HepG2 (cell line): ENCODE measurements around the gene INTS3. TPM values are rescaled to one million over a fixed set of nuclear protein-coding genes. Genes with fewer than 3 reads are reported as not detected.

ENCODE experiments used
- ETV5 ChIP-seq: IDR thresholded peaks from 2 replicates; pipeline ENCODE4 v1.6.1; 2018; ENCODE audit warnings: missing biosample characterization, missing genetic modification reagents, inconsistent platforms, borderline replicate concordance
- RCOR2 ChIP-seq: IDR thresholded peaks from 2 replicates; pipeline ENCODE4 v1.6.1; 2016; ENCODE audit warnings: missing biosample characterization, missing genetic modification reagents
- SP5 ChIP-seq: IDR thresholded peaks from 2 replicates; pipeline ENCODE4 v1.6.1; 2016; ENCODE audit warnings: low read depth, borderline replicate concordance
- TOE1 ChIP-seq: sonication (generic); formaldehyde crosslinking; IDR thresholded peaks from 2 replicates; pipeline ENCODE4 v1.4.0; 2020; ENCODE audit warnings: mild to moderate bottlenecking, missing genetic modification reagents
- ZNF670 ChIP-seq: sonication (generic); formaldehyde crosslinking; IDR thresholded peaks from 2 replicates; pipeline ENCODE4 v1.8.0; 2022; ENCODE audit warnings: mild to moderate bottlenecking, missing genetic modification reagents, borderline replicate concordance
- ZNF773 ChIP-seq: sonication (generic); formaldehyde crosslinking; IDR thresholded peaks from 2 replicates; pipeline ENCODE4 v1.4.0; 2020; ENCODE audit warnings: missing genetic modification reagents, borderline replicate concordance
- ZZZ3 ChIP-seq: sonication (generic); formaldehyde crosslinking; IDR thresholded peaks from 2 replicates; pipeline ENCODE4 v1.4.0; 2020; ENCODE audit warnings: missing genetic modification reagents, mild to moderate bottlenecking, borderline replicate concordance
- polyA plus RNA-seq, 8 experiments: library from polyadenylated mRNA; depleted of rRNA in 3 of 8; stranded (reverse) in 7 of 8; unstranded in 1 of 8; fragments of >200 nt; fragmentation: Illumina TruSeq in 4 of 8; extraction: Trizol in 4 of 8; gene quantifications; 2 replicates each; pipeline versions ENCODE4 v1.2.1 to v1.2.3, GENCODE V29; 2011 to 2016; ENCODE audit warnings: low read depth in 4 of 8, missing spikeins in 1 of 8, mixed read lengths in 1 of 8; ENCODE audit not compliant: insufficient read depth in 1 of 8
- total RNA-seq, 5 experiments: library from RNA; depleted of rRNA; stranded (reverse); fragments of >200 nt; fragmentation: Illumina TruSeq; extraction: Trizol; gene quantifications; 2 replicates each; pipeline ENCODE4 v1.2.3, GENCODE V29; 2016; ENCODE audit warnings: low read depth in 1 of 5
- TF ChIP-seq, protein P1 (sequence below): sonication (generic); formaldehyde crosslinking; IDR thresholded peaks from 2 replicates; pipeline ENCODE4 v1.4.0; 2020; ENCODE audit warnings: missing genetic modification reagents
- TF ChIP-seq, protein P2 (sequence below), 2 experiments: fragments of 450-650 bp in 1 of 2; sonication (generic) in 1 of 2; formaldehyde crosslinking; IDR thresholded peaks; 2 replicates each; pipeline versions ENCODE4 v1.5.0 to v1.8.0; 2020 to 2022; ENCODE audit warnings: mild to moderate bottlenecking in 1 of 2, missing genetic modification reagents in 1 of 2
- TF ChIP-seq, protein P3 (sequence below): sonication (generic); formaldehyde crosslinking; IDR thresholded peaks from 2 replicates; pipeline ENCODE4 v1.4.0; 2020; ENCODE audit warnings: mild to moderate bottlenecking, missing genetic modification reagents
- TF ChIP-seq, protein P4 (sequence below): sonication (generic); formaldehyde crosslinking; IDR thresholded peaks from 2 replicates; pipeline ENCODE4 v1.9.0; 2022; ENCODE audit warnings: low read depth, missing genetic modification reagents
- TF ChIP-seq, protein P5 (sequence below): sonication (generic); formaldehyde crosslinking; IDR thresholded peaks from 2 replicates; pipeline ENCODE4 v1.8.0; 2022; ENCODE audit warnings: mild to moderate bottlenecking, missing genetic modification reagents
- TF ChIP-seq, protein P6 (sequence below): sonication (generic); formaldehyde crosslinking; IDR thresholded peaks from 2 replicates; pipeline ENCODE4 v1.4.0; 2020; ENCODE audit warnings: missing genetic modification reagents, borderline replicate concordance
- TF ChIP-seq, protein P7 (sequence below): sonication (generic); formaldehyde crosslinking; IDR thresholded peaks from 2 replicates; pipeline ENCODE4 v1.4.0; 2020; ENCODE audit warnings: missing genetic modification reagents

INTS3 gene
- total and polyA plus RNA-seq, 2 of the 13 experiments (the other 11 are each of a cell fraction or from before 2014, with no cell fraction given), result 17.2 to 27.2 TPM

DNA sequence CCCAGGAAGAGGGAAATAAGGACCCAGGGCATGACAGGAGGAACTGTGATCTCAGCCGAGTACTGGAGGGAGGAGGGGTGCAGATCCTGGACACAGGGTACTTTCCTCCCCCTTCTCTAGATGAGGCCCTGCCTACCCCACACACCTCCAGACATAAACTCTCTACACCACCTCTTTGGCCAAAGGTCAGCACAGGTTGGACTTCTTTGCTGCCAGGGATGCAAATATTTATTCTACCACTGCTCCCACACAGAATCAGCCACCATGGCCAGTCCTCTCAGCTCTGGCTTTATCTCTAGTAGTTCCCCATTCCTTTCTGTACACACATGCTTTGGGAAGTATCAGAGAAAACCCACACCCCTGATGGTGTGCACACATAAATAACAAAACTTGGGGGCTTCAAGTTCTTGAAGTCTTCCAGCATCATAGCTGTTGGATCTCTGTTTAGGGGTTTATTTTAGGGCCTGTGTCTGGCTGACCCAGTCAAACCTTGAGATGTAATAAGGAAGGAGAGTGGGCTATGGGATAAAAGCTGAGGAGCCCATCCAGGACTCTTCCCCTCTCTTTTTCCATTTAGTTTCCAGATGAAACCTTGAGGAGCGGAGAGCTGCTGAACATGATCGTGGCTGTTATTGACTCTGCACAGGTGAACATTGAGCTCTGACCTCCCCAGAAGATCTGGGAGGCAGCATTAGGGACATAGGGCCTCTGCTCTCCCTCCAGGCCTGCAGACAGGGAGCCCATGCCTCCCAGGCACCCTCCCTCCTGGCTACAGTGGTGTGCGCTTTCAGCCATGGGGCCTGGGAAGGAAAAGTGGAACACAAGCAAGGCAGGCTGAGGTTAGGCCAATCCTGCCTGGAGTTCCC is 40.7 kb downstream of the INTS3 start (continued):
- TF ChIP-seq, protein P1, sequence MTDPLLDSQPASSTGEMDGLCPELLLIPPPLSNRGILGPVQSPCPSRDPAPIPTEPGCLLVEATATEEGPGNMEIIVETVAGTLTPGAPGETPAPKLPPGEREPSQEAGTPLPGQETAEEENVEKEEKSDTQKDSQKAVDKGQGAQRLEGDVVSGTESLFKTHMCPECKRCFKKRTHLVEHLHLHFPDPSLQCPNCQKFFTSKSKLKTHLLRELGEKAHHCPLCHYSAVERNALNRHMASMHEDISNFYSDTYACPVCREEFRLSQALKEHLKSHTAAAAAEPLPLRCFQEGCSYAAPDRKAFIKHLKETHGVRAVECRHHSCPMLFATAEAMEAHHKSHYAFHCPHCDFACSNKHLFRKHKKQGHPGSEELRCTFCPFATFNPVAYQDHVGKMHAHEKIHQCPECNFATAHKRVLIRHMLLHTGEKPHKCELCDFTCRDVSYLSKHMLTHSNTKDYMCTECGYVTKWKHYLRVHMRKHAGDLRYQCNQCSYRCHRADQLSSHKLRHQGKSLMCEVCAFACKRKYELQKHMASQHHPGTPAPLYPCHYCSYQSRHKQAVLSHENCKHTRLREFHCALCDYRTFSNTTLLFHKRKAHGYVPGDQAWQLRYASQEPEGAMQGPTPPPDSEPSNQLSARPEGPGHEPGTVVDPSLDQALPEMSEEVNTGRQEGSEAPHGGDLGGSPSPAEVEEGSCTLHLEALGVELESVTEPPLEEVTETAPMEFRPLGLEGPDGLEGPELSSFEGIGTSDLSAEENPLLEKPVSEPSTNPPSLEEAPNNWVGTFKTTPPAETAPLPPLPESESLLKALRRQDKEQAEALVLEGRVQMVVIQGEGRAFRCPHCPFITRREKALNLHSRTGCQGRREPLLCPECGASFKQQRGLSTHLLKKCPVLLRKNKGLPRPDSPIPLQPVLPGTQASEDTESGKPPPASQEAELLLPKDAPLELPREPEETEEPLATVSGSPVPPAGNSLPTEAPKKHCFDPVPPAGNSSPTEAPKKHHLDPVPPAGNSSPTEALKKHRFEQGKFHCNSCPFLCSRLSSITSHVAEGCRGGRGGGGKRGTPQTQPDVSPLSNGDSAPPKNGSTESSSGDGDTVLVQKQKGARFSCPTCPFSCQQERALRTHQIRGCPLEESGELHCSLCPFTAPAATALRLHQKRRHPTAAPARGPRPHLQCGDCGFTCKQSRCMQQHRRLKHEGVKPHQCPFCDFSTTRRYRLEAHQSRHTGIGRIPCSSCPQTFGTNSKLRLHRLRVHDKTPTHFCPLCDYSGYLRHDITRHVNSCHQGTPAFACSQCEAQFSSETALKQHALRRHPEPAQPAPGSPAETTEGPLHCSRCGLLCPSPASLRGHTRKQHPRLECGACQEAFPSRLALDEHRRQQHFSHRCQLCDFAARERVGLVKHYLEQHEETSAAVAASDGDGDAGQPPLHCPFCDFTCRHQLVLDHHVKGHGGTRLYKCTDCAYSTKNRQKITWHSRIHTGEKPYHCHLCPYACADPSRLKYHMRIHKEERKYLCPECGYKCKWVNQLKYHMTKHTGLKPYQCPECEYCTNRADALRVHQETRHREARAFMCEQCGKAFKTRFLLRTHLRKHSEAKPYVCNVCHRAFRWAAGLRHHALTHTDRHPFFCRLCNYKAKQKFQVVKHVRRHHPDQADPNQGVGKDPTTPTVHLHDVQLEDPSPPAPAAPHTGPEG (CRISPR knock-in tag), result no peak
- TF ChIP-seq, protein P2, sequence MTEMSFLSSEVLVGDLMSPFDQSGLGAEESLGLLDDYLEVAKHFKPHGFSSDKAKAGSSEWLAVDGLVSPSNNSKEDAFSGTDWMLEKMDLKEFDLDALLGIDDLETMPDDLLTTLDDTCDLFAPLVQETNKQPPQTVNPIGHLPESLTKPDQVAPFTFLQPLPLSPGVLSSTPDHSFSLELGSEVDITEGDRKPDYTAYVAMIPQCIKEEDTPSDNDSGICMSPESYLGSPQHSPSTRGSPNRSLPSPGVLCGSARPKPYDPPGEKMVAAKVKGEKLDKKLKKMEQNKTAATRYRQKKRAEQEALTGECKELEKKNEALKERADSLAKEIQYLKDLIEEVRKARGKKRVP (CRISPR knock-in tag; IDR thresholded peaks at IDR 0.05), result no peak
- TF ChIP-seq, protein P3, sequence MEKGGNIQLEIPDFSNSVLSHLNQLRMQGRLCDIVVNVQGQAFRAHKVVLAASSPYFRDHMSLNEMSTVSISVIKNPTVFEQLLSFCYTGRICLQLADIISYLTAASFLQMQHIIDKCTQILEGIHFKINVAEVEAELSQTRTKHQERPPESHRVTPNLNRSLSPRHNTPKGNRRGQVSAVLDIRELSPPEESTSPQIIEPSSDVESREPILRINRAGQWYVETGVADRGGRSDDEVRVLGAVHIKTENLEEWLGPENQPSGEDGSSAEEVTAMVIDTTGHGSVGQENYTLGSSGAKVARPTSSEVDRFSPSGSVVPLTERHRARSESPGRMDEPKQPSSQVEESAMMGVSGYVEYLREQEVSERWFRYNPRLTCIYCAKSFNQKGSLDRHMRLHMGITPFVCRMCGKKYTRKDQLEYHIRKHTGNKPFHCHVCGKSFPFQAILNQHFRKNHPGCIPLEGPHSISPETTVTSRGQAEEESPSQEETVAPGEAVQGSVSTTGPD, result no peak
- TF ChIP-seq, protein P4, sequence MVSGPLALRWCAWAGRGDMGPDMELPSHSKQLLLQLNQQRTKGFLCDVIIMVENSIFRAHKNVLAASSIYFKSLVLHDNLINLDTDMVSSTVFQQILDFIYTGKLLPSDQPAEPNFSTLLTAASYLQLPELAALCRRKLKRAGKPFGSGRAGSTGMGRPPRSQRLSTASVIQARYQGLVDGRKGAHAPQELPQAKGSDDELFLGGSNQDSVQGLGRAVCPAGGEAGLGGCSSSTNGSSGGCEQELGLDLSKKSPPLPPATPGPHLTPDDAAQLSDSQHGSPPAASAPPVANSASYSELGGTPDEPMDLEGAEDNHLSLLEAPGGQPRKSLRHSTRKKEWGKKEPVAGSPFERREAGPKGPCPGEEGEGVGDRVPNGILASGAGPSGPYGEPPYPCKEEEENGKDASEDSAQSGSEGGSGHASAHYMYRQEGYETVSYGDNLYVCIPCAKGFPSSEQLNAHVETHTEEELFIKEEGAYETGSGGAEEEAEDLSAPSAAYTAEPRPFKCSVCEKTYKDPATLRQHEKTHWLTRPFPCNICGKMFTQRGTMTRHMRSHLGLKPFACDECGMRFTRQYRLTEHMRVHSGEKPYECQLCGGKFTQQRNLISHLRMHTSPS (CRISPR knock-in tag), result peak; percentile 54; the same call in 1 of the 2 replicates
- TF ChIP-seq, protein P5, sequence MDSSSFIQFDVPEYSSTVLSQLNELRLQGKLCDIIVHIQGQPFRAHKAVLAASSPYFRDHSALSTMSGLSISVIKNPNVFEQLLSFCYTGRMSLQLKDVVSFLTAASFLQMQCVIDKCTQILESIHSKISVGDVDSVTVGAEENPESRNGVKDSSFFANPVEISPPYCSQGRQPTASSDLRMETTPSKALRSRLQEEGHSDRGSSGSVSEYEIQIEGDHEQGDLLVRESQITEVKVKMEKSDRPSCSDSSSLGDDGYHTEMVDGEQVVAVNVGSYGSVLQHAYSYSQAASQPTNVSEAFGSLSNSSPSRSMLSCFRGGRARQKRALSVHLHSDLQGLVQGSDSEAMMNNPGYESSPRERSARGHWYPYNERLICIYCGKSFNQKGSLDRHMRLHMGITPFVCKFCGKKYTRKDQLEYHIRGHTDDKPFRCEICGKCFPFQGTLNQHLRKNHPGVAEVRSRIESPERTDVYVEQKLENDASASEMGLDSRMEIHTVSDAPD, result 0 out of 2 replicates have a peak, but pooled peaks have one; percentile 15
- TF ChIP-seq RCOR2, result 0 out of 2 replicates have a peak, but pooled peaks have one; percentile 21
- no peak for TF ChIP-seq ZNF670
- TF ChIP-seq, protein P6, sequence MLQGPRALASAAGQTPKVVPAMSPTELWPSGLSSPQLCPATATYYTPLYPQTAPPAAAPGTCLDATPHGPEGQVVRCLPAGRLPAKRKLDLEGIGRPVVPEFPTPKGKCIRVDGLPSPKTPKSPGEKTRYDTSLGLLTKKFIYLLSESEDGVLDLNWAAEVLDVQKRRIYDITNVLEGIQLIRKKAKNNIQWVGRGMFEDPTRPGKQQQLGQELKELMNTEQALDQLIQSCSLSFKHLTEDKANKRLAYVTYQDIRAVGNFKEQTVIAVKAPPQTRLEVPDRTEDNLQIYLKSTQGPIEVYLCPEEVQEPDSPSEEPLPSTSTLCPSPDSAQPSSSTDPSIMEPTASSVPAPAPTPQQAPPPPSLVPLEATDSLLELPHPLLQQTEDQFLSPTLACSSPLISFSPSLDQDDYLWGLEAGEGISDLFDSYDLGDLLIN (CRISPR knock-in tag), result no peak
- TF ChIP-seq, protein P7, sequence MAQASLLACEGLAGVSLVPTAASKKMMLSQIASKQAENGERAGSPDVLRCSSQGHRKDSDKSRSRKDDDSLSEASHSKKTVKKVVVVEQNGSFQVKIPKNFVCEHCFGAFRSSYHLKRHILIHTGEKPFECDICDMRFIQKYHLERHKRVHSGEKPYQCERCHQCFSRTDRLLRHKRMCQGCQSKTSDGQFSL, result no peak
- no peak for TF ChIP-seq ETV5
- no peak for TF ChIP-seq ZNF773 (CRISPR knock-in tag)
- no peak for TF ChIP-seq ZZZ3 (CRISPR knock-in tag)
- no peak for TF ChIP-seq TOE1 (CRISPR knock-in tag)
- peak; percentile 51; the same call in 1 of the 2 replicates for TF ChIP-seq SP5
